H1 (cell line): ENCODE data around the gene RPP14. TPM values are rescaled to one million over a fixed set of nuclear protein-coding genes. Genes with fewer than 3 reads are reported as not detected.

Source experiments
- CTCF ChIA-PET: fragments of 300-600 bp; sonication (Branson Sonifier 250); formaldehyde crosslinking; loops from one replicate; lab custom pipeline; 2021; ENCODE audit not compliant: partially characterized antibody; lab: Charles Lee
- POLR2A ChIA-PET: fragments of 300-600 bp; sonication (Branson Sonifier 250); formaldehyde crosslinking; loops from one replicate; lab custom pipeline; 2021; ENCODE audit warnings: inconsistent platforms; ENCODE audit not compliant: partially characterized antibody; lab: Charles Lee
- DNase-seq, 2 experiments: peaks; one replicate each; pipeline versions ENCODE4 v3.0.0 to v3.0.0-alpha.2; 2010 to 2022; ENCODE audit warnings: low spot score in 2 of 2, low read depth in 1 of 2, mixed read lengths in 1 of 2
- FAIRE-seq: peaks from 2 replicates; lab custom pipeline; 2011; peaks lifted over from hg19 to GRCh38; lab: Jason Lieb, UNC
- H2AFZ ChIP-seq: 2 replicates; pipeline ENCODE4 v1.8.1; 2012; ENCODE audit warnings: low read length, inconsistent platforms
- H2AK5ac ChIP-seq: 2 replicates; pipeline ENCODE4 v1.6.1; 2013; ENCODE audit warnings: low read depth, low read length
- H2BK120ac ChIP-seq: replicated peaks from 2 replicates; pipeline ENCODE3; 2013; ENCODE audit warnings: low read depth, low read length, inconsistent platforms
- H2BK12ac ChIP-seq: 2 replicates; pipeline ENCODE4 v1.6.1; 2013; ENCODE audit warnings: low read depth, low read length
- H2BK15ac ChIP-seq: 2 replicates; pipeline ENCODE4 v1.6.1; 2013; ENCODE audit warnings: low read length
- H2BK20ac ChIP-seq: 2 replicates; pipeline ENCODE4 v1.6.1; 2013; ENCODE audit warnings: low read length
- H2BK5ac ChIP-seq: 2 replicates; pipeline ENCODE4 v1.6.1; 2013; ENCODE audit warnings: low read depth, low read length
- H3K14ac ChIP-seq: 2 replicates; pipeline ENCODE4 v1.6.1; 2013; ENCODE audit warnings: inconsistent platforms; ENCODE audit not compliant: insufficient read length
- H3K18ac ChIP-seq: 2 replicates; pipeline ENCODE4 v1.6.1; 2013; ENCODE audit warnings: low read length; ENCODE audit errors: extremely low read depth
- H3K23ac ChIP-seq: 2 replicates; pipeline ENCODE4 v1.6.1; 2013; ENCODE audit warnings: inconsistent platforms; ENCODE audit not compliant: insufficient read length
- H3K23me2 ChIP-seq: 2 replicates; pipeline ENCODE4 v1.6.1; 2013; ENCODE audit warnings: low read depth, low read length
- H3K27ac ChIP-seq: 2 replicates; pipeline ENCODE4 v1.6.1; 2011; ENCODE audit warnings: low read depth, low read length, inconsistent platforms
- H3K27me3 ChIP-seq, 4 experiments: replicated peaks in 1 of 4; 1 replicate in 1 of 4; 2 replicates in 3 of 4; pipeline versions ENCODE4 v1.6.1 to v1.8.1; 2011 to 2013; ENCODE audit warnings: low read length in 3 of 4, mild to moderate bottlenecking in 3 of 4, inconsistent platforms in 2 of 4, mixed read lengths in 2 of 4, moderate library complexity in 1 of 4; ENCODE audit not compliant: control insufficient read depth in 3 of 4, insufficient read depth in 3 of 4; ENCODE audit errors: extremely low read depth in 1 of 4
- H3K36me3 ChIP-seq, 4 experiments: 2 replicates each; pipeline versions ENCODE4 v1.6.1 to v1.8.1; 2011 to 2013; ENCODE audit warnings: mild to moderate bottlenecking in 4 of 4, low read length in 3 of 4, moderate library complexity in 2 of 4, control low read depth in 1 of 4, inconsistent platforms in 1 of 4; ENCODE audit not compliant: insufficient read depth in 4 of 4, control insufficient read depth in 2 of 4
- H3K4ac ChIP-seq: replicated peaks from 2 replicates; pipeline ENCODE3; 2013; ENCODE audit warnings: low read length, low read depth, mixed read lengths, inconsistent platforms; ENCODE audit not compliant: insufficient read length
- H3K4me1 ChIP-seq, 4 experiments: replicated peaks in 1 of 4; 1 replicate in 1 of 4; 2 replicates in 3 of 4; pipeline versions ENCODE4 v1.6.1 to v1.8.1; 2011 to 2013; ENCODE audit warnings: low read length in 3 of 4, inconsistent platforms in 2 of 4, mixed read lengths in 1 of 4; ENCODE audit not compliant: insufficient read depth in 4 of 4, control insufficient read depth in 3 of 4
- H3K4me2 ChIP-seq, 2 experiments: 2 replicates each; pipeline versions ENCODE4 v1.6.1 to v1.8.1; 2011 to 2013; ENCODE audit warnings: low read depth in 2 of 2, low read length in 2 of 2, control low read depth in 1 of 2, inconsistent platforms in 1 of 2, mild to moderate bottlenecking in 1 of 2; ENCODE audit not compliant: insufficient read depth in 1 of 2
- H3K4me3 ChIP-seq, 4 experiments: fragments of 200-600, 300-600 bp in 1 of 4; sonication (generic), shearing (Covaris generic), sonication (Bioruptor Twin) in 1 of 4; 2 replicates each; pipeline versions ENCODE4 v1.5.1 to v1.8.1; 2011 to 2016; ENCODE audit warnings: low read length in 4 of 4, low read depth in 3 of 4, control low read depth in 2 of 4, inconsistent platforms in 2 of 4, mild to moderate bottlenecking in 2 of 4, mixed read lengths in 1 of 4, moderate library complexity in 1 of 4; ENCODE audit not compliant: insufficient read depth in 2 of 4; ENCODE audit errors: extremely low read depth in 1 of 4
- H3K56ac ChIP-seq: replicated peaks from 2 replicates; pipeline ENCODE3; 2013; ENCODE audit warnings: low read depth, mild to moderate bottlenecking, mixed read lengths, low read length, inconsistent platforms; ENCODE audit not compliant: insufficient read length
- H3K79me1 ChIP-seq: 2 replicates; pipeline ENCODE4 v1.6.1; 2013; ENCODE audit warnings: low read depth, low read length, control low read depth
- H3K79me2 ChIP-seq, 2 experiments: 2 replicates each; pipeline versions ENCODE4 v1.6.1 to v1.8.1; 2012 to 2013; ENCODE audit warnings: low read length in 2 of 2, mild to moderate bottlenecking in 2 of 2, inconsistent platforms in 1 of 2; ENCODE audit not compliant: insufficient read depth in 2 of 2, control insufficient read depth in 1 of 2
- H3K9ac ChIP-seq, 4 experiments: replicated peaks in 1 of 4; 1 replicate in 1 of 4; 2 replicates in 3 of 4; pipeline versions ENCODE4 v1.6.1 to v1.8.1; 2011 to 2013; ENCODE audit warnings: low read depth in 3 of 4, low read length in 3 of 4, control low read depth in 2 of 4, mild to moderate bottlenecking in 2 of 4, moderate library complexity in 2 of 4, inconsistent platforms in 1 of 4; ENCODE audit errors: extremely low read depth in 1 of 4
- H3K9me3 ChIP-seq, 2 experiments: 2 replicates each; pipeline versions ENCODE4 v1.6.1 to v1.8.1; 2012 to 2013; ENCODE audit warnings: mild to moderate bottlenecking in 2 of 2, moderate library complexity in 2 of 2, control low read depth in 1 of 2, inconsistent platforms in 1 of 2, low read depth in 1 of 2, low read length in 1 of 2, mixed read lengths in 1 of 2; ENCODE audit not compliant: insufficient read depth in 2 of 2
- H4K20me1 ChIP-seq, 2 experiments: replicated peaks in 1 of 2; 2 replicates each; pipeline versions ENCODE3 to v1.8.1; 2011 to 2013; ENCODE audit warnings: inconsistent platforms in 2 of 2, low read length in 2 of 2, mild to moderate bottlenecking in 1 of 2; ENCODE audit not compliant: insufficient read depth in 2 of 2, control insufficient read depth in 1 of 2
- H4K5ac ChIP-seq: 2 replicates; pipeline ENCODE4 v1.6.1; 2013; ENCODE audit warnings: low read length, low read depth, mixed read lengths, inconsistent platforms; ENCODE audit not compliant: insufficient read length
- H4K8ac ChIP-seq: 2 replicates; pipeline ENCODE4 v1.8.0; 2013; ENCODE audit warnings: mild to moderate bottlenecking, moderate library complexity, low read length, inconsistent platforms; ENCODE audit not compliant: insufficient read depth; ENCODE audit errors: extremely low read depth
- H4K91ac ChIP-seq: replicated peaks from 2 replicates; pipeline ENCODE3; 2013; ENCODE audit warnings: low read length, mixed read lengths, inconsistent platforms; ENCODE audit not compliant: insufficient read length
- BRCA1 ChIP-seq: IDR thresholded peaks from 2 replicates; pipeline ENCODE4 v1.6.1; 2012; ENCODE audit warnings: low read depth, low read length, improper control_type of control experiment
- CBX8 ChIP-seq: fragments of 300-800, 300-1000 bp; sonication (generic); IDR thresholded peaks from 2 replicates; pipeline ENCODE4 v1.7.1; 2016; ENCODE audit warnings: low read depth, low read length, borderline replicate concordance
- KDM5A ChIP-seq: fragments of 200-600 bp; IDR thresholded peaks from 2 replicates; pipeline ENCODE4 v1.7.1; 2012; ENCODE audit warnings: mild to moderate bottlenecking, low read length, inconsistent platforms, mixed read lengths
- RFX5 ChIP-seq: IDR thresholded peaks from 2 replicates; pipeline ENCODE4 v1.6.1; 2011; ENCODE audit warnings: low read depth, low read length, improper control_type of control experiment, borderline replicate concordance
- RXRA ChIP-seq: IDR thresholded peaks from 2 replicates; pipeline ENCODE4 v1.6.1; 2011; ENCODE audit warnings: low read depth, mild to moderate bottlenecking, low read length, moderate library complexity; ENCODE audit not compliant: insufficient read depth
- WGBS, 2 experiments: shearing (Covaris generic) in 1 of 2; methylation state at CpG; one replicate each; pipeline versions ENCODE4 v1.1.6 to v1.1.7; 2013 to 2015; ENCODE audit warnings: low lambda C conversion rate in 2 of 2, mixed read lengths in 2 of 2, inconsistent platforms in 1 of 2, low coverage in 1 of 2, missing lambda C conversion rate in 1 of 2; ENCODE audit not compliant: insufficient replicate concordance in 2 of 2, insufficient coverage in 1 of 2, insufficient read length in 1 of 2; ENCODE audit errors: extremely low coverage in 1 of 2, missing lambda C conversion rate in 1 of 2; 5-methylcytosine and 5-hydroxymethylcytosine counted together
- polyA plus RNA-seq, 7 experiments: library from polyadenylated mRNA; depleted of rRNA in 3 of 7; stranded (reverse) in 5 of 7; unstranded in 2 of 7; fragments of >200 nt in 5 of 7; fragments of 200-250 nt in 2 of 7; gene quantifications; 1 replicate in 5 of 7; 2 replicates in 1 of 7; 4 replicates in 1 of 7; pipeline versions ENCODE4 v1.2.1 to v1.2.3, GENCODE V29; 2011 to 2013; ENCODE audit warnings: missing spikeins in 2 of 7, mixed read lengths in 2 of 7
- total RNA-seq: library from RNA; stranded (reverse); fragmentation: NEBNext Ultra II Directional; extraction: Animal tissue kit (Norgen Biotek cat#: 25700); gene quantifications from 2 replicates; pipeline ENCODE4 v1.2.1, GENCODE V29; 2021

The RPP14 gene
- total and polyA plus RNA-seq, 2 of the 8 experiments (the other 6 are each of a cell fraction or from before 2014, with no cell fraction given) = 11.7 to 23.4 TPM

GRCh38 chr3:58323529-58324390, 17.7 kb downstream of the RPP14 start:
- Histone ChIP-seq H3K4me1 (peaks cover 0 to 9% (median 9%) of the 10 kb centered on the region in 4 experiments; a peak in 5 of 7 replicates), H3K27ac (no peak overlapping the region), H2BK120ac (no peak overlapping the region), H3K4ac (no peak overlapping the region), H2BK20ac (no peak overlapping the region), H3K4me2 (no peak overlapping the region), H2AFZ (no peak overlapping the region), H3K27me3 (no peaks in the 10 kb centered on the region), H4K8ac (no peak overlapping the region), H3K18ac (no peak overlapping the region), H3K9ac (no peak overlapping the region), H2BK12ac (no peak overlapping the region), H3K79me1 (no peaks in the 10 kb centered on the region; the same call in 1 of the 2 replicates), H3K23ac (no peak overlapping the region), H4K91ac (no peak overlapping the region), H4K20me1 (peaks cover 0 to 3% of the 10 kb centered on the region in 2 experiments), H3K4me3 (no peak overlapping the region), H4K5ac (no peak overlapping the region), H2AK5ac (no peak overlapping the region), H3K56ac (no peak overlapping the region), H3K79me2 (no peaks in the 10 kb centered on the region), H3K9me3 (no peaks in the 10 kb centered on the region), H3K14ac (no peak overlapping the region), H2BK15ac (no peak overlapping the region), H3K36me3 (peaks cover 0 to 8% (median 3%) of the 10 kb centered on the region in 4 experiments; a peak in 2 of 8 replicates), H3K23me2 (no peaks in the 10 kb centered on the region), H2BK5ac (no peak overlapping the region)
- TF ChIP-seq BRCA1 (no peak), RFX5 (no peak), RXRA (no peak), KDM5A (no peak), CBX8 (no peak)
- FAIRE-seq (no peak), DNase-seq (no peak)
- WGBS, 2 experiments = 81% methylated on average over 3 of the region's 3 CpGs; no CpG with 5 or more reads in 1 of the 2 experiments
- ChIA-PET POLR2A (interaction anchor here (0.8 to 9.0 kb wide), 4 partner anchors 10 to 104 kb away, joined by 3 to 64 read pairs (median 6); partner anchors contain the start of genes HTD2 and RPP14), CTCF (interaction anchor here (12.7 kb wide), 1 partner anchor 16 kb away, joined by 104 read pairs; the partner anchor contains the start of genes HTD2 and RPP14)
